Measurements from ENCODE around the gene RRBP1.

Gene RRBP1

DNA sequence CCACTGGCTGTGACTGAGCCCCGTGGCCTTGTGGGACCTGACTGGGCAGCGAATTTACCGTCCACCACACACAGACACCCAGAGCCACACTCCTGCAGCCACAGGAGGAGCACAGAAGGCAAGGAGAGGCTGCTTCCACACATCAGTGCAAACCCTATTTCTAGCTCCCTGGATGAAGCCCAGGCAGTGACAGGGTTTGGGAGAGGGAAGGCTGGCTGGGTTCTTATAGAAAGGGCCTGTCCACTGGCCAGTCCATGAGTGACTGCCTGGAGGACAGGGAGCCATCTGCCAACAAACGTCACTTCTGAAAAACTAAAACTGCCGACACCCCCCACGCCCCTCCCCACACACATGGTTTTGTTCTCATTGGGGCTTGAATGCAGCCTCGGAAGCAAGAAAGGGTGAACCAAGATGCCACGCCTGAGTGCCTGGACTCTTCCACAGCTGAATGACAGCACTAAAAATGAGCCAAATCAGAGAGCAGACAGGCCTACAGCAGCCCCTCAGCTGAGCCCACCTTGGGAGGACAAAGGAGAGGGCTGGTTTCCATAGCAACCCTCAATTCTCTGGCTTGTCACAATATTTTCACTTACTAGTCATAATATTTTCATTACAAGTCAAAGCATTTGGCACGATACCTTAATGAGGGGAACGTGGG lies 38.4 kb downstream of the RRBP1 start:
- Histone ChIP-seq H3F3A (ENCODE audit: low read depth) (no peaks in the 10 kb centered on the region), H3K79me2 (ENCODE audit: insufficient read depth, low read length) (peaks cover 45% of the 10 kb centered on the region; the same call in 1 of the 2 replicates), H3K36me3 (ENCODE audit: insufficient read depth, low read length) (peaks cover 35% of the 10 kb centered on the region; the same call in 1 of the 2 replicates), H3K9ac (ENCODE audit: low read depth, low read length, poor library complexity, severe bottlenecking) (no peak overlapping the region), H4K20me1 (ENCODE audit: insufficient read depth, low read length, poor library complexity, severe bottlenecking) (no peaks in the 10 kb centered on the region), H3K9me3 (ENCODE audit: insufficient read depth, low read depth, low read length) (no peaks in the 10 kb centered on the region), H3K27me3 (ENCODE audit: insufficient read depth, low read length, poor library complexity, severe bottlenecking) (no peaks in the 10 kb centered on the region), H2AFZ (ENCODE audit: low read length) (no peak overlapping the region), H3K9me2 (replicated peaks; ENCODE audit: low read depth, low read length) (no peaks in the 10 kb centered on the region), H3K4me1 (ENCODE audit: insufficient read depth, low read length, poor library complexity, severe bottlenecking) (peaks cover 23% of the 10 kb centered on the region), H3K4me3 (ENCODE audit: low read length, poor library complexity, severe bottlenecking) (no peak overlapping the region), H3K4me2 (ENCODE audit: low read depth, low read length, poor library complexity, severe bottlenecking) (no peak overlapping the region)
- TF ChIP-seq CTCF (conservative IDR thresholded peaks at IDR 0.05; ENCODE audit: low read length) (no peak), EZH2phosphoT487 (IDR thresholded peaks at IDR 0.05; ENCODE audit: borderline replicate concordance) (no peak)

DNA sequence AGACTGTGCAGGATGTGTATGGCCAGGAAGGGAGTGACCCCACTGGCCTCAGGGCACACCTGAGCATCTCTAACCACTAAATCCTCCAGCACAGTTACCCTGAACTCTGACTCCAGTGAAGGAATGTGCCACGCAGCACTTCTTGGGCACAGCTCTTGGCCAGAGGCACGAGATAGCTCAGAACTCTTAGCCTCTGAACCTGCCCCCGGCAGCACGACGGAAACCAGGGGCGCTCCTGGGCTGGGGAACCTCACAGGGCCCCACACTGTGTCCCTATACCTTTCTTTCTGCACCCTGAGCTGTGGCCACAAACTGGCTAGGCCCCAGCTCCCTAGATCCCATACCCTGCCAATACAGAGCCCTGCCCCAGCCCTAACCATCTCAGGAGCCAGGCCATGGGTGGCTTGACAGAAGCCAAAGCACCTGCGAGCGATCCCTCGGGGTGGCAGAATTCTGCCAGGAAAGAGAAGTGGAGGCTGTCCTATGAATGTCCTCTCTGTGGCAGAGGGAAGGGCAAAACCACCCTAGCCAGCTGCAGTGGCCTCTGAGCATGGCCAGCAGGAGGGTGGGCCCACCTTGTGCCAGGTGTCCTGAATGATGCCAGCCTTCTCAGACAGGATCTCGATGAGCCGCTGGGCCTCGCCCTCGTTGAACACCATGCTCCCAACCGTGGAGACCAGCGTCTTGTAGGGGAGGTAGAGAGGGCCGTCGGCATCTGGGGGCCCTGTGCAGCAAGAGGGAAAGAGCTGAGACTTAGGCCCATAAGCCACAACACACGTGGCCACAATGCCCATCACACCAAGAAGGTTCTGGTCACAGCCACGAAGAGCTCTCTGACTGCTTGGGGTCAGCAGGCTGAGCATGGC lies 39.4 kb downstream of the RRBP1 start:
- Histone ChIP-seq H3K27me3 (ENCODE audit: insufficient read depth, low read length, poor library complexity, severe bottlenecking) (no peaks in the 10 kb centered on the region), H3K4me1 (ENCODE audit: insufficient read depth, low read length, poor library complexity, severe bottlenecking) (peaks cover 13% of the 10 kb centered on the region), H3K4me2 (ENCODE audit: low read depth, low read length, poor library complexity, severe bottlenecking) (no peak overlapping the region), H2AFZ (ENCODE audit: low read length) (no peak overlapping the region), H3K9me2 (replicated peaks; ENCODE audit: low read depth, low read length) (no peaks in the 10 kb centered on the region), H3K4me3 (ENCODE audit: low read length, poor library complexity, severe bottlenecking) (no peak overlapping the region), H3K79me2 (ENCODE audit: insufficient read depth, low read length) (peaks cover 40% of the 10 kb centered on the region; the same call in 1 of the 2 replicates), H3K9me3 (ENCODE audit: insufficient read depth, low read depth, low read length) (no peaks in the 10 kb centered on the region), H4K20me1 (ENCODE audit: insufficient read depth, low read length, poor library complexity, severe bottlenecking) (no peaks in the 10 kb centered on the region), H3K36me3 (ENCODE audit: insufficient read depth, low read length) (peaks cover 45% of the 10 kb centered on the region; the same call in 1 of the 2 replicates), H3K9ac (ENCODE audit: low read depth, low read length, poor library complexity, severe bottlenecking) (no peak overlapping the region), H3F3A (ENCODE audit: low read depth) (no peaks in the 10 kb centered on the region)
- TF ChIP-seq EZH2phosphoT487 (IDR thresholded peaks at IDR 0.05; ENCODE audit: borderline replicate concordance) (no peak), CTCF (conservative IDR thresholded peaks at IDR 0.05; ENCODE audit: low read length) (no peak)

- Histone ChIP-seq H4K20me1 (ENCODE audit: insufficient read depth, low read length, poor library complexity, severe bottlenecking) (no peaks in the 10 kb centered on the region), H3K4me1 (ENCODE audit: insufficient read depth, low read length, poor library complexity, severe bottlenecking) (peaks cover 7% of the 10 kb centered on the region), H3F3A (ENCODE audit: low read depth) (no peaks in the 10 kb centered on the region), H3K9me3 (ENCODE audit: insufficient read depth, low read depth, low read length) (no peaks in the 10 kb centered on the region), H3K79me2 (ENCODE audit: insufficient read depth, low read length) (peaks cover 34% of the 10 kb centered on the region; the same call in 1 of the 2 replicates), H3K4me2 (ENCODE audit: low read depth, low read length, poor library complexity, severe bottlenecking) (no peak overlapping the region), H3K9ac (ENCODE audit: low read depth, low read length, poor library complexity, severe bottlenecking) (no peak overlapping the region), H3K4me3 (ENCODE audit: low read length, poor library complexity, severe bottlenecking) (no peak overlapping the region), H3K9me2 (replicated peaks; ENCODE audit: low read depth, low read length) (no peaks in the 10 kb centered on the region), H2AFZ (ENCODE audit: low read length) (no peak overlapping the region), H3K36me3 (ENCODE audit: insufficient read depth, low read length) (peaks cover 50% of the 10 kb centered on the region; the same call in 1 of the 2 replicates), H3K27me3 (ENCODE audit: insufficient read depth, low read length, poor library complexity, severe bottlenecking) (no peaks in the 10 kb centered on the region)
- no peak for TF ChIP-seq EZH2phosphoT487 (IDR thresholded peaks at IDR 0.05; ENCODE audit: borderline replicate concordance)
- TF ChIP-seq CTCF (conservative IDR thresholded peaks at IDR 0.05; ENCODE audit: low read length) = no peak
Observed at GRCh38 chr20:17641993-17642392, 40.0 kb downstream of the RRBP1 start.
